Omental fat pad (tissue), 4 donors: ENCODE measurements around the gene FGG. TPM values are rescaled to one million over a fixed set of nuclear protein-coding genes. Genes with fewer than 3 reads are reported as not detected.

Experiments used
- ATAC-seq: fragments of 150-250 bp; one replicate; pipeline ENCODE4 v1.9.1; 2016; ENCODE audit warnings: mild to moderate bottlenecking, moderate library complexity; ENCODE audit not compliant: low FRiP score
- DNase-seq: peaks from one replicate; pipeline ENCODE4 v3.0.0-alpha.2; 2019; ENCODE audit warnings: low spot score
- total RNA-seq, 4 donors: library from RNA; depleted of rRNA; stranded (reverse); fragments of >200 nt; gene quantifications; one replicate each; pipeline ENCODE4 v1.1.0, GENCODE V29; 2016
- TF ChIP-seq, protein P1 (sequence below), 3 donors: fragments of 450-650 bp; IDR thresholded peaks; one replicate each; pipeline ENCODE4 v1.5.1; 2016 to 2017; ENCODE audit warnings: antibody characterized with exemption in 3 of 3, mild to moderate bottlenecking in 3 of 3, moderate library complexity in 2 of 3

FGG gene
- total RNA-seq, 4 donors from 2014 or later: 0.31 TPM; not detected in 3

DNA sequence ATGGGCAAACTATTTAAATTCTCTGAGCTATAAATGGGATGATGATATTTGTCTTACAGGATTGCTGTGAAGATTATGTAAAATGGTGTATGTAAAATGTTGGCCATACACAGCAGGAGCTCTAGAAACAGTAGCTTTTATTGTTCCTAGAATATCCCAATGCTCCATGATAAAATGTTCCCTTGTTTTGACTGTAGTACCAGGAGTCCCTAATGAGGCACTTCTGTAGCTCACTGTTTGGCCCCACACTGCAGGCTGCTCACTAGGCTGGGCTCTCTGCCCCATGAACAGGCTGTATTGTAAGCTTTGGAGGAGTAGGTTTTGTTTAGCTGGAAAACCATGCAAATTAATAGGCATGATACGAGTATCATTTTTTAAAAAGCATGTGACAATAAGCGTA lies 18.6 kb downstream of the FGG start:
- ATAC-seq: no peak
- TF ChIP-seq, protein P1, sequence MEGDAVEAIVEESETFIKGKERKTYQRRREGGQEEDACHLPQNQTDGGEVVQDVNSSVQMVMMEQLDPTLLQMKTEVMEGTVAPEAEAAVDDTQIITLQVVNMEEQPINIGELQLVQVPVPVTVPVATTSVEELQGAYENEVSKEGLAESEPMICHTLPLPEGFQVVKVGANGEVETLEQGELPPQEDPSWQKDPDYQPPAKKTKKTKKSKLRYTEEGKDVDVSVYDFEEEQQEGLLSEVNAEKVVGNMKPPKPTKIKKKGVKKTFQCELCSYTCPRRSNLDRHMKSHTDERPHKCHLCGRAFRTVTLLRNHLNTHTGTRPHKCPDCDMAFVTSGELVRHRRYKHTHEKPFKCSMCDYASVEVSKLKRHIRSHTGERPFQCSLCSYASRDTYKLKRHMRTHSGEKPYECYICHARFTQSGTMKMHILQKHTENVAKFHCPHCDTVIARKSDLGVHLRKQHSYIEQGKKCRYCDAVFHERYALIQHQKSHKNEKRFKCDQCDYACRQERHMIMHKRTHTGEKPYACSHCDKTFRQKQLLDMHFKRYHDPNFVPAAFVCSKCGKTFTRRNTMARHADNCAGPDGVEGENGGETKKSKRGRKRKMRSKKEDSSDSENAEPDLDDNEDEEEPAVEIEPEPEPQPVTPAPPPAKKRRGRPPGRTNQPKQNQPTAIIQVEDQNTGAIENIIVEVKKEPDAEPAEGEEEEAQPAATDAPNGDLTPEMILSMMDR (IDR thresholded peaks at IDR 0.05): no peak
- no peak for DNase-seq

DNA sequence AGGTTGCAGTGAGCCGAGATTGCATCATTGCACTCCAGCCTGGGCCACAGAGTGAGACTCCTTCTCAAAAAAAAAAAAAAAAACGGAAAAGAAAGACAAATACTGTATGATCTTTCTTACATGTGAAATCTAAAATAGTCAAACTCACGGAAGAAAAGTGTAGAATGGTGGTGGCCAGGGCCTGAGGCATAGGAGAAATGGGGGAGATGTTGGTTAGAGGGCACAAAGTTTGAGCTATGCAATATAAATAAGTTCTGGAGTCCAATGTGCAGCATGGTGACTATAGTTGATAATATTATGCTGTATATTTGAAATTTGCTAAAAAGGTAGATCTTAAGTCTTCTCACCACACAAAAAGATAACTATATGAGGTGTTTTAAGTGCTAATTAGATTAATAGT lies 20.6 kb downstream of the FGG start:
- TF ChIP-seq, protein P1 (IDR thresholded peaks at IDR 0.05): no peak
- no peak for DNase-seq
- no peak for ATAC-seq

DNA sequence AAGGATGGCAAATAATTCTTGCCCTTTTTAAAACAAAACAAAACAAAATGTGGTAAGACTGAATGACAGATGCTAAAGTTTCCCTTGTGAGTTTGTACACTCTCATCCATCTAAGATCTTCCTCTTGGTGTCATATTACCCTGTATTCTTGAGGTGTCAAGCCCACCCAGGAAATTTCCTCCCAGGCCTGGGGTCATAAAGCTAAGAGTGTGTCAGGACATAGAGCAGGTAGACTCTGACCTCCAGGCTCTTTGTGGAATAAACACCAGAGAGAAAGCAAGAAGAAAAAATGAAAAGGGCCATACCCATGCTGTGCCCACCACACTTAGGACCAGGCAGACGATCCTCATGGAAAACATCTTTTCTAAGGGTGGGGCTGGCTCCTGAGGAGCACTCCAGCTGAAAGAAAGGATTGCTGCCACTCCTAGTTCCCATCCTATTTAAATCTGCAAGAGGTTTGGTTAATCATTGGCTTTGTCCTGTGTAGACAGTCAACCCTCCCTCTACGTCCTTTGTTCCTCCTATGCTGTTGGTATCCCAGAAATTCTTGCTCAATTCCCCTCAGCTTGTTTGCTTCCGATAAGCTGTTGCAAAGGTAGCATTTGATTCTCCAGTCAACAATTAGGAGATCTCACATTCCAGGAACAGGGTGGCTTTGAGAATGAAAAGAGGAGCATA lies 22.0 kb downstream of the FGG start, which contains the start of gene FGA:
FGA (minus strand) TSS at position 414 of the 678 bp plus-strand sequence; CDS start at position 359, 55 bp downstream.
- ATAC-seq: no peak
- no peak for DNase-seq
- TF ChIP-seq, protein P1 (IDR thresholded peaks at IDR 0.05): no peak

DNA sequence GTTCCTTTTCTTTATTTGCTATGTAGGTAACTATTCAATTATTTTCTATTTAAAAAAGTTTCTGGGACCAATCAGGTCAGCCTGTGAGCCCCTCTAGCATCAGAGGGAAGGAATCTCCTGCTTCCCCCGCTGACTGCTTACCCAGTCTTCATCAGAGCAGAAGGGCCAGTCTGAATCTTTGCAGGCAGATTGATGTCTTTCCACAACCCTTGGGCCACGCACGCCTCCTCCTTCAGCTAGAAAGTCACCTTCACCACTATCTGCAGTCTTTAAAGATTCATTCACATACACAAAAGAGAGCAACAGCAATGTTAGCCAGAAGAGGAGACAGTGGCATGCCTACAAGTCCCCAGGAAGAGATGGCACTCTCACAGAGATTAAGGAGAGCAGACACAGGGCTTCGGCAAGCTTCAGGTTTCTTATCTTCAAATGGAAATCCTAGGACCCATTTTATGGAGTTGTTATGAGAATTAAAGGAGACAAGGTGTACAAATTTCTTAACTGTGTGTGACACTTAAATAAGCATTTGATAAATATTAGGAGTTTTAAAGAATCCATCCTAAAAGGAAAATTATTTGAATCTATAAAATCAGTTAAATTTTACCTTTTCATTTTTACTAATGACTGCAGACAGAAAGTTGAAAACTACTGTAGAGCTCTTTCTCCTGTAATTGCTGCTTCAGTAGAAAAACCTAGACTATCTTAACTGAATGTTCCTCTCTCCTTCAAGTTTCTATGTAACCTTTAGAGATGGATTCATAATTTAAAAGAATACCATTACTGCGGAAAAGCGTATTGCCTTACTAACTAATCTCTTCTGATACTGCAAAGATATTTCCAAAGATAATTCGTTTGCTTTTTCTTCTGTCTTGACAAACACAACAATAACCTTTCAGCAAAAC lies 22.9 kb downstream of the FGG start:
- TF ChIP-seq, protein P1 (IDR thresholded peaks at IDR 0.05): no peak
- no peak for DNase-seq
- ATAC-seq: no peak

DNA sequence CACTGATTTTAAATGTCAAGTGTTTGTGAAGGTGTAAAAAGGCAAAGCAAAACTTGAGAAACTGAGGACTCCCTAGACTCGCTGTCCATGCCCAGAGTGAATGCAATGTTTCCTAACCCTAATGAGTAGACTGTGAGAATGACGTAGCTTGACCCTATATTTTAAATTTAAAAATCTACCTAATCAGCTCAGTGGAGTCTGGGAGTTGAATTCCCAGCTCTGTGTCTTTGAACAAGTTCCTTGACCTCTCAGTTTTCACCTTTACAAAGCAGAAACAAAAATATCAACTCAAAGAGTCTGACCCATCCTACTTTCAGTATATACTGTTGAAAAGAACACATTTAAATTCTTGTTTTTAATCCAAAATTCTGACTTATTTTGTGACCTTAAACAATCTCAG lies 24.3 kb downstream of the FGG start:
- DNase-seq: no peak
- ATAC-seq: no peak
- TF ChIP-seq, protein P1 (IDR thresholded peaks at IDR 0.05): no peak

DNA sequence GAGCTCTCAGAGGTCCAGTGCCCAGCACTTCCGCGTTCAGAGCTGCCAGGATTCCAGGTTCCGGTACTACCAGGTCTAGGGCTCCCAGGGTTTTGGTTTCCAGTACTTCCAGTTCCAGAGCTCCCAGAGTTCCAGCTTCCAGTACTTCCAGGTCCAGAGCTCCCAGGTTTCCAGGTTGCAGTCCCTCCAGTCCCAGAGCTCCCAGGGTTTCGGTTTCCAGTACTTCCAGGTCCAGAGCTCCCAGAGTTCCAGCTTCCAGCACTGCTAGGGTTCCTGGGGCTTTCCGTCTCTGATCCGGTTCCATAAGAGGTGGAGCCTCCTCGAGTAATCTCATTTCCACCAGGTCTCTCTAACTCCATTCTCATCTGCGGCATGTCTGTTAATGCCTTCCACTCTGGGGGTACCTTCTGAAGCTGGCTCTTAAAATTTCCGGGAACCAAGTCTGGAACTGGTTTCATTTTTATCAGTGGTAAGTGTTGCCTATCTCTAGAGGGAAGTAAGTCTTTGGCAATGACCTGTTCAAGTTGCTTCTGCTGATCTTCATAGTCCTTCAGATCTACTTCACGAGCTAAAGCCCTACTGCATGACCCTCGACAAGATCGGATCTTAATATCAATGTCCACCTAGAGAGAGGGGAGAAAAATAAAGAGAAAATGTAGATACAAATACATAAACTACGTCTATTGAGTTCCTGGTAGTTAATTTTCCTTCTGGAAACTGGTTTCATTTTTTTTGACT lies 26.0 kb downstream of the FGG start:
- DNase-seq: no peak
- ATAC-seq: no peak
- TF ChIP-seq, protein P1 (IDR thresholded peaks at IDR 0.05): no peak
